ENCODE measurements around the gene FBXO31. TPM values are rescaled to one million over a fixed set of nuclear protein-coding genes. Genes with fewer than 3 reads are reported as not detected.

The FBXO31 gene
- total and polyA plus RNA-seq, 10 of the 15 experiments (the other 5 are each of a cell fraction or from before 2014, with no cell fraction given), result 0.19 to 33.1 (median 10.3) TPM

GRCh38 chr16:87358250-87358649, 25.3 kb downstream of the FBXO31 start (continued):
- TF ChIP-seq CTCF (IDR thresholded peaks at IDR 0.05 in 2 of 3, conservative IDR thresholded peaks at IDR 0.05 in 1 of 3; ENCODE audit: control insufficient read depth in 2 of 3, extremely low read depth in 1 of 3, insufficient read depth in 1 of 3, low read depth in 3 of 3, low read length in 3 of 3) (no peak), SUPT20H (IDR thresholded peaks at IDR 0.05; ENCODE audit: borderline replicate concordance, control insufficient read depth, low read depth, low read length) (no peak), TCF7 (IDR thresholded peaks at IDR 0.05; ENCODE audit: borderline replicate concordance) (no peak), IRF4 (IDR thresholded peaks at IDR 0.05; ENCODE audit: low read depth, low read length) (no peak), POU2F2 (IDR thresholded peaks at IDR 0.05; ENCODE audit: borderline replicate concordance, low read depth, low read length) (no peak)

- H3K4me3 ChIP-seq, result no peak overlapping the region
- no peaks in the 10 kb centered on the region for H3K9me3 ChIP-seq (replicated peaks; ENCODE audit: control insufficient read depth, insufficient read depth, low read length)
- intact Hi-C loops (cut with micrococcal nuclease; ENCODE audit: unreplicated experiment) (no loop called here), in situ Hi-C loops (cut with MboI) (no loop called here)
- peaks cover 20% of the 10 kb centered on the region in 2 experiments for H3K36me3 ChIP-seq (ENCODE audit: control insufficient read depth in 2 of 2, insufficient read depth in 2 of 2, low read length in 1 of 2)
- POLR2A ChIA-PET, result interaction anchor here (0.6 to 0.7 kb wide), 2 partner anchors 9 to 1524 kb away, joined by 4 read pairs; no protein-coding TSS in a partner anchor
- FAIRE-seq (no peak), ATAC-seq (no peak), DNase-seq (ENCODE audit: low read depth, low spot score) (no peak)
- WGBS (ENCODE audit: insufficient coverage, insufficient replicate concordance, low lambda C conversion rate, missing lambda C conversion rate), result 90% methylated on average over 8 of the region's 8 CpGs
- CTCF ChIA-PET, result interaction anchor here (1.3 kb wide), 1 partner anchor 40 kb away, joined by 4 read pairs; the partner anchor contains the start of gene C16orf95
- no TSS peak for BruUV-seq (replicated peaks)
- no peak overlapping the region for H3K27ac ChIP-seq (ENCODE audit: control insufficient read depth, insufficient read depth)
- SMC1A ChIA-PET (ENCODE audit: uncharacterized antibody, unreplicated experiment), result no interaction called here
- no peak overlapping the region for H3K4me2 ChIP-seq (ENCODE audit: control insufficient read depth, insufficient read depth)
- no peak overlapping the region for H3K9ac ChIP-seq (ENCODE audit: control insufficient read depth, insufficient read depth, low read length)
- H3K27me3 ChIP-seq (replicated peaks in 1 of 2; ENCODE audit: control insufficient read depth in 2 of 2, insufficient read depth in 2 of 2, low read length in 1 of 2), result no peaks in the 10 kb centered on the region
- RAD21 ChIA-PET (ENCODE audit: unreplicated experiment), result no interaction called here
- H4K20me1 ChIP-seq (ENCODE audit: control insufficient read depth, insufficient read depth), result no peaks in the 10 kb centered on the region
- H3K4me1 ChIP-seq (ENCODE audit: control insufficient read depth, insufficient read depth, low read length), result no peaks in the 10 kb centered on the region
- no peak overlapping the region for H2AFZ ChIP-seq (ENCODE audit: control insufficient read depth, low read depth, low read length)
- no peaks in the 10 kb centered on the region for H3K79me2 ChIP-seq (ENCODE audit: control insufficient read depth, insufficient read depth, low read length)
- TF ChIP-seq CEBPZ (IDR thresholded peaks at IDR 0.05; ENCODE audit: low read depth, low read length) (no peak), ELK1 (IDR thresholded peaks at IDR 0.05; ENCODE audit: low read depth, low read length) (no peak), NR2C1 (IDR thresholded peaks at IDR 0.05) (no peak), SIN3A (IDR thresholded peaks at IDR 0.05; ENCODE audit: low read depth, low read length) (no peak), USF1 (IDR thresholded peaks at IDR 0.05; ENCODE audit: borderline replicate concordance, extremely low read length, insufficient read depth, low read depth, low read length) (no peak), CEBPB (IDR thresholded peaks at IDR 0.05; ENCODE audit: borderline replicate concordance in 1 of 2, low read depth in 2 of 2, low read length in 2 of 2) (no peak), CREM (IDR thresholded peaks at IDR 0.05; ENCODE audit: low read depth) (no peak)
Observed at GRCh38 chr16:87356491-87356853, 27.1 kb downstream of the FBXO31 start.
